Fibroblast of skin of left biceps (primary cell): ENCODE measurements around the gene SMIM13.
"Not testable (repeated sequence)": the region's sequence is repeated elsewhere in the genome, so short reads cannot be mapped to it uniquely, and the experiment has no call there.

ENCODE experiments used
- DNase-seq, 2 experiments: peaks; one replicate each; pipeline ENCODE4 v3.0.0-alpha.2; 2013; ENCODE audit warnings: low read depth in 2 of 2

SMIM13 gene

GRCh38 chr6:11083956-11084355 lies 9.7 kb upstream of the SMIM13 start:
- no peak for DNase-seq

GRCh38 chr6:11085758-11086435 lies 7.7 kb upstream of the SMIM13 start:
- DNase-seq, result peak; percentile 33 to 42

DNA sequence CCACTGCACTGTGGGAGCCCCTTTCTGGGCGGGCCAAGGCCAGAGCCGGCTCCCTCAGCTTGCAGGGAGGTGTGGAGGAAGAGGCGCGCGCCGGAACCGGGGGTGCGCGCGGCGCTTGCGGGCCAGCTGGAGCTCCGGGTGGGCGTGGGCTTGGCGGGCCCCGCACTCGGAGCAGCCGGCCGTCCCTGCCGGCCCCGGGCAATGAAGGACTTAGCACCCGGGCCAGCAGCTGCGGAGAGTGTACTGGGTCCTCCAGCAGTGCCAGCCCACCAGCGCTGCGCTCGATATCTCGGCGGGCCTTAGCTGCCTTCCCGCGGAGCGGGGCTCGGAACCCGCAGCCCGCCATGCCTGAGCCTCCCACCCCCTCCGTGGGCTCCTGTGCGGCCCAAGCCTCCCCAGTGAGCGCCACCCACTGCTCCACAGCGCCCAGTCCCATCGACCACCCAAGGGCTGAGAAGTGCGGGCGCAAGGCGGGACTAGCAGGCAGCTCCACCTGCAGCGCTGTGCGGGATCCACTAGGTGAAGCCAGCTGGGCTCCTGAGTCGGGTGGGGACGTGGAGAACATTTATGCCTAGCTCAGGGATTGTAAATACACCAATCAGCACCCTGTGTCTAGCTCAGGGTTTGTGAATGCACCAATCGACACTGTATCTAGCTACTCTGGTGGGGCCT lies 6.4 kb upstream of the SMIM13 start:
- not testable (repeated sequence) for DNase-seq

GRCh38 chr6:11089695-11090094 lies 3.9 kb upstream of the SMIM13 start:
- no peak for DNase-seq

GRCh38 chr6:11091141-11091540 lies 2.5 kb upstream of the SMIM13 start:
- not testable (repeated sequence) for DNase-seq

DNA sequence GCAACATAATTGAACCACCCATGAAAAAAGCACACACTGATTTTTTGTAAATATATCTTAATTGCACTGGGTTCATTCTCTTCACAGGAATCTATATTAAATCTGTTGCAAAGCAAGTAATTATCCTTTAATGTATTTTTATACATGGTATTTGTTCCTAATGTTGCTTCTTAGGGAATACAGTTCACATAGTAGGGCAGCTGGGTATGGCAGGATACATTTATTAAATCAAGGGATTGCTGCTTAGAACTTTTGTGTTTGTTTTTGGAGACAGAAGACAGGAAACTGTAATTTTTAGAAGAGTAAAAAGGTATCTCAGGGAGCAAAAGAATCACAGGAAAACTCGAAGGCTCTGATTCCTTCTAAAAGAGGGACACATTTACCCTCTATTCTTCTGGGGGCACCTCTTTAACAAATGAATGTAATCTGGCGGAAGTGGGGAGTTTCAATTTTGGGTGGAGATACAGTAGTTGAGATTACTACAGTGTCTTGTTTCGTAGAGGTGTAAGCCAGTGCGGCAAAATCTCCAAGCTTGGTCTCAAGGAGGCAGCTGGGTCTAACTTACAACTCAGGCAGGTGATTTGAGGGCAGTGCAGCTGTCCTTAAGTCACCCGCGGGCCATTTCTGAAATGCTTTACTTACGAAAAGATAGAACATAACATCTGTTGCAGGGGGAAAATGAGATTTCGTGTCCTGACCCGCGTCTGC lies 812 bp upstream of the SMIM13 start:
- DNase-seq, result no peak

DNA sequence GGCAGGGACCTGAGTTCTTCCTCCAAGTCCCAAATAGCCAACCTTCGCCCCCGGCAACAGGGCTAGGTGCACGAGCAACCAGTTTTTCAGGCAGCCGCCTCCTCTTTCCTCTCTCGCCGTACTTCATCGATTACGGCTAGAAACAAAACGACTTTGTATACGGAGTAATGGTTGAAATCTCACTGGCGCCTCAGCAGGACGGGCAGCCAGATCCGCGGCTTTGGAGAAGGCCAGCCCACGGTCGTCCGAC lies 333 bp upstream of the SMIM13 start:
- DNase-seq, result no peak

DNA sequence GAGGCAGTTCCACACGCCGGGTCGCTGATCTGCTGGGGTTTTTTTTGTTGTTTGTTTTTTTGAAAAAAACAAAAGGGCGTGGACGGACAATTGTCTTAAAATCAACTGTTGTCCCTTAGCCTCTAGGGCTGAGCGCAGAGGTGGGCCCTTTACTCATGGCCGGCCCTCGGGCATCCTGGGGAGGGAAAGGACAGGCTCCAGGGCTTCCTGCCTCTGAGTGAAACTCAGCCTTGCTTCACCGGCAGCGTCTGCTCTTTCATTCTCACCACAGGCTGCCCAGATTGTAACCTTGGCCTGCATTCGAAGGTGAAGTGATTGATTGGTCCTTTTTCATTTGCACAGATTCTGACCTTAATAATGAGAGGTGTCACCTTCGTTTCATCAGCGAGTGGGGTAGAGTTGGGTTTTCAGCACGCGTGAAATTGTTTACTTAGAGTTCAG lies 797 bp downstream of the SMIM13 start:
- DNase-seq, result no peak

- no peak for DNase-seq
These were observed 1.3 kb downstream of the SMIM13 start for GRCh38 chr6:11094941-11095340.

GRCh38 chr6:11096109-11096508 lies 2.5 kb downstream of the SMIM13 start:
- no peak for DNase-seq

DNA sequence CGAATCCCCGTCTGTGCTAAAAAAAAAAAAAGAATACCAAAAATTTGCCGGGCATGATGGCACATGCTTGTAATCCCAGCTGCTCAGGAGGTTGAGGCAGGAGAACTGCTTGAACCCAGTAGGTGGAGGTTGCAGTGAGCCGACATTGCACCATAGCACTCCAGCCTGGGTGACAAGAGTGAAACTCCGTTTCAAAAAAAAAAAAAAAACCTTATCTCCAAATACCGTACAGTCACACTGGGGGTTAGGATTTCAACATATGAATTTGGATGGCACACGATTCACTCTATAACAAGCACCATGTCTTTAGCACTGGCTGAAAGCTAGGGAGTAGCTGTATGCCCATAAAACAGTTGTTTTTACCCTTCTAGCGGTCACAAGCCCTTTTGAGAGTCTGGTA lies 3.8 kb downstream of the SMIM13 start:
- no peak for DNase-seq

DNA sequence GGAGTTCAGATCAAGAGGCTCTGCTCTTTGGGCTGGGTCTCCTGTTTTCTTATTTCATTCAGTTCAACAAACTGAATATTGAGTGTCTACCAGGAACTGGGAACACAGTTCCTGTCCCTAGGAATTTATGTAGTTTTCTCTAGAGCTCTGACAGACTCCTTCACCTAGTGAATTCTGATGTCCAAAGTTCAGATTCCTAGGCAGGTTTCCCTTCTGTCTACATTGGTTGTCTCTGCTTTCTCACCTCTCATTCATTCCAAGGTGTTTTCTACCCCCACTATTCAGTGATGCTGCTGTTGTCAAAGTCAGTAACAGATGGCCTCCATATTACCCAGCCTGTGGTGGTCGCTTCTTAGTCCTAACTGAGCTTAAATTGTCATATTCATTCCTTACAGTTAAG lies 4.4 kb downstream of the SMIM13 start:
- no peak for DNase-seq

DNA sequence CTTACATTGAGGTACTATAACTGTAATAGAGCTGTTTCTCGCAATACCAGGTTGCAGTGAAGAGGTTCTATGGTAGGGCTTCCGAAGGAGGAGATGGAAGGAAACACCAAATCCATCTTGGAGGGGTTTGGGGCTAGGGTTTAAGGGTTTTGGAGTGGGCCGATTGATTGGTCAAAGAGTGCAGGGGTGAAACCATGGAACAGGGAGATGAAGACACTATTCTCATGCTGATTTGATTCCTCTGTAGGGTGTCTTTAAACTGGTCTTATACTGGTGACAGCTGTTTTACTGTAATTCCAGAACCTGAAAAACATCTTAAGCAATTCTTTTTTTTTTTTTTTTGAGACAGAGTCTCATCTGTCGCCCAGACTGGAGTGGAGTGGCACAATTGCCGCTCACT lies 7.8 kb downstream of the SMIM13 start:
- no peak for DNase-seq

DNA sequence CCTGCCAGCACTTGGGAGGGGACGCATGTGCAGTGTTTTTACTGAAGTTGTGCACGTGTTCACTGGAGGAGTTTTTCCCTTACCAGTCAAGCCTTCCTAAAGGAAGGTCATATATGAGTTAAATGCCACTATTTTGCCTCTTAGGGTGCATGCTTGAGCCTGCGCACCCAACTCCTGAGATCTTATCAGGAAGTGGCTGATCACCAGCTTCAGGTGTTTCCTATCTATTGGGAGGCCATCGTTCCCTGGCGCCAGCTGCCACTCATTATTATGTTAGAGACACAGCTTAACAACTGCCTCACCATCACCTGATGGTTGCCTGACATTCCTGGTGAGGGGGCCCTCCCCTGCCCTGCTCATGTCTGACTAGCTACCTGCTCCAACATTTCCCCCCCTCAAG lies 9.4 kb downstream of the SMIM13 start:
- no peak for DNase-seq

DNA sequence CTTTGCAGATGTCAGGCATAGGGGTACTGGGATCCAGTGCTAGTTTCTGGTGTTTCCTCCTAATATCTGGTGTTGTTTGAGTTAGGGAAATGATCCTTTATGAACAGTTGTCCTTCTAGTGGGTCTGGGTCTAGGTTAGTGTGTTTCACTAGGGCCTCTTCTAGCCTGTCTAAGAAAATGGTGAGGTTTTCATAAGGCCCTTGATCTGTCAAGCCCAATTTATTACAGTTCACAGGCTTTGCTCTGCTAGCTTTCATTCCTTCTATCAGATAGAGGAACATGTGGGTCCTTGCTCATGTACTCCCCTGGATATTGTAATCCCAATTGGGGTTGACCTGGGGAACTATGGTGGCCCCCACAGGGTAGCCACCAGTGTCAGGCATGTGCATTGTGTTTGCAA lies 15.1 kb downstream of the SMIM13 start:
- no peak for DNase-seq

- no peak for DNase-seq
These were observed 17.5 kb downstream of the SMIM13 start, which contains the start of gene ERVFRD-1 for GRCh38 chr6:11110921-11111768. Gene ERVFRD-1, minus strand, starts transcription at chr6:11111725. Its CDS starts 6,415 bp downstream, at chr6:11105310.

- no peak for DNase-seq
These were observed 18.3 kb downstream of the SMIM13 start for GRCh38 chr6:11111769-11112437.

- DNase-seq, result peak; percentile 71 to 80
These were observed 19.4 kb downstream of the SMIM13 start for GRCh38 chr6:11113038-11113437.

DNA sequence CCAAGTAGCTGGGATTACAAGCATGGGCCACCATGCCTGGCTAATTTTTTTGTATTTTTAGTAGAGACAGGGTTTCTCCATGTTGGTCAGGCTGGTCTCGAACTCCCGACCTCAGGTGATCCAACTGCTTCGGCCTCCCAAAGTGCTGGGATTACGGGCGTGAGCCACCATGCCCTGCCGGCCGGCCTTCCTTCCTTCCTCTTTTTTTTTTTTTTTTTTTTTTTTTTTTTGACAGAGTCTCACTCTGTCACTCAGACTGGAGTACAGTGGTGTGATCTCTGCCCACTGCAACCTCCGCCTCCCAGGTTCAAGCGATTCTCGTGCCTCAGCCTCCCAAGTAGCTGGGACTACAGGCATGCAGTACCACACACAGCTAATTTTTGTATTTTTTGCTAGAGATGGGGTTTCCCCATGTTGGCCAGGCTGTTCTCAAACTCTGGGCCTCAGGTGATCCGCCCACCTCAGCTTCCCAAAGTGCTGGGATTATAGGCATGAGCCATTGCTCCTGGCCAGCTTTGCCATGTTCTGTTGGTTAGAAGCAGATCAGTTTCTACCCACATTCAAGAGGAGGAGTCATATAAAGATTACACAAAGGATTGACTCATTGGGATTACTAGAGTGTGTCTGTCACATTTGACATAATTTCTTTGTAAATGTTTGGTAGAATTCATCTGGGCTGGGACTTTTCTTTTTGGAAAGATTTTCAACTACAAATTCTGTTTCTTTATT lies 22.3 kb downstream of the SMIM13 start:
- not testable (repeated sequence) for DNase-seq

- no peak for DNase-seq
These were observed 26.8 kb downstream of the SMIM13 start for GRCh38 chr6:11120271-11121005.
